Kidney (tissue), 14 donors: ENCODE measurements around the gene TPTE. TPM values are rescaled to one million over a fixed set of nuclear protein-coding genes. Genes with fewer than 3 reads are reported as not detected.
A peak's percentile ranks its signal among the peaks of the same experiment; 100 is the strongest.
"Not testable (repeated sequence)": the region's sequence is repeated elsewhere in the genome, so short reads cannot be mapped to it uniquely, and the experiment has no call there.

Experiments used
- DNase-seq, 5 donors: peaks; one replicate each; pipeline ENCODE4 v3.0.0-alpha.2; 2013 to 2020
- FAIRE-seq: peaks from 2 replicates; lab custom pipeline; 2012; peaks lifted over from hg19 to GRCh38; lab: Jason Lieb, UNC
- H3K27ac ChIP-seq, 2 donors: one replicate each; pipeline ENCODE4 v1.7.0; 2013; ENCODE audit warnings: low read depth in 2 of 2, low read length in 2 of 2, inconsistent platforms in 1 of 2
- H3K27me3 ChIP-seq: one replicate; pipeline ENCODE4 v1.7.1; 2013; ENCODE audit warnings: low read length, inconsistent platforms; ENCODE audit not compliant: control insufficient read depth, insufficient read depth
- H3K36me3 ChIP-seq, 3 donors: one replicate each; pipeline versions ENCODE4 v1.7.0 to v1.7.1; 2013; ENCODE audit warnings: low read length in 3 of 3, control low read depth in 1 of 3, inconsistent platforms in 1 of 3; ENCODE audit not compliant: insufficient read depth in 3 of 3, control insufficient read depth in 2 of 3
- H3K4me1 ChIP-seq, 3 donors: one replicate each; pipeline versions ENCODE4 v1.7.0 to v1.7.1; 2013; ENCODE audit warnings: low read length in 3 of 3, inconsistent platforms in 1 of 3, low read depth in 1 of 3; ENCODE audit not compliant: control insufficient read depth in 2 of 3, insufficient read depth in 2 of 3
- H3K4me3 ChIP-seq, 3 donors: one replicate each; pipeline versions ENCODE4 v1.7.0 to v1.8.1; 2013; ENCODE audit warnings: low read length in 3 of 3, control low read depth in 1 of 3, inconsistent platforms in 1 of 3
- H3K9ac ChIP-seq, 3 donors: one replicate each; pipeline versions ENCODE4 v1.7.0 to v1.7.1; 2013; ENCODE audit warnings: low read length in 3 of 3, control low read depth in 1 of 3, inconsistent platforms in 1 of 3
- H3K9me3 ChIP-seq, 3 donors: one replicate each; pipeline versions ENCODE4 v1.7.0 to v1.7.1; 2013; ENCODE audit warnings: low read length in 3 of 3, control low read depth in 1 of 3, inconsistent platforms in 1 of 3; ENCODE audit not compliant: control insufficient read depth in 2 of 3, insufficient read depth in 1 of 3
- intact Hi-C: fragments of 100-400 bp; cut with DNase I; formaldehyde crosslinking; loops from one replicate; pipeline ENCODE4 v1.11.1; 2022
- polyA plus RNA-seq: library from polyadenylated mRNA; stranded (reverse); fragments of 350-450 nt; fragmentation: Illumina TruSeq; extraction: RNeasy Lipid Tissue Mini Kit (QIAGEN cat#74804); gene quantifications from one replicate; pipeline ENCODE4 v1.2.3, GENCODE V29; 2014; ENCODE audit warnings: low read depth, low replicate concordance; ENCODE audit not compliant: insufficient read depth
- total RNA-seq: library from RNA; stranded (reverse); fragmentation: NEBNext Ultra II Directional; extraction: Animal tissue kit (Norgen Biotek cat#: 25700); gene quantifications from one replicate; pipeline ENCODE4 v1.2.1, GENCODE V29; 2021
- TF ChIP-seq, protein P1 (sequence below): IDR thresholded peaks from 3 replicates; pipeline ENCODE4 v1.5.1; 2012; ENCODE audit warnings: mild to moderate bottlenecking, moderate library complexity, borderline replicate concordance; ENCODE audit not compliant: insufficient read depth; ENCODE audit errors: extremely low read depth
- donor health status: control.
- donor health status: control.
- donor health status: control.
- donor health status: control.
- donor health status: control.
- donor health status: DM: yes; HTN: yes; CAD: no.
- donor health status: Normal renal cell carcinoma (clear cell type).

Gene TPTE
- total and polyA plus RNA-seq, 2 donors from 2014 or later: not detected

DNA sequence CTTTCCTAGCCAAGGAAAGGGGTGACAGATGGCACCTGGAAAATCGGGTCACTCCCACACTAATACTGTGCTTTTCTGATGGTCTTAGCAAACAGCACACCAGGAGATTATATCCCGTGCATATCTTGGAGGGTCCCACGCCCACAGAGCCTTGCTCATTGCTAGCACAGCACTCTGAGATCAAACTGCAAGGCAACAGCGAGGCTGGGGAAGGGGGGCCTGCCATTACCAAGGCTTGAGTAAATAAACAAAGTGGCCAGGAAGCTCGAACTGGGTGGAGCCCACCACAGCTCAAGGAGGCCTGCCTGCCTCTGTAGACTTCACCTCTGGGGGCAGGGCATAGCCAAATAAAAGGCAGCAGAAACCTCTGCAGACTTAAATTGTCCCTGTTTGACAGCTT lies 109.9 kb downstream of the TPTE start:
- H3K9ac ChIP-seq, H3K4me1 ChIP-seq, H3K27me3 ChIP-seq, FAIRE-seq, H3K36me3 ChIP-seq, intact Hi-C loops, H3K27ac ChIP-seq, H3K4me3 ChIP-seq, H3K9me3 ChIP-seq: not testable (repeated sequence)
- peak in 1 of 5 donors; percentile 52 for DNase-seq

DNA sequence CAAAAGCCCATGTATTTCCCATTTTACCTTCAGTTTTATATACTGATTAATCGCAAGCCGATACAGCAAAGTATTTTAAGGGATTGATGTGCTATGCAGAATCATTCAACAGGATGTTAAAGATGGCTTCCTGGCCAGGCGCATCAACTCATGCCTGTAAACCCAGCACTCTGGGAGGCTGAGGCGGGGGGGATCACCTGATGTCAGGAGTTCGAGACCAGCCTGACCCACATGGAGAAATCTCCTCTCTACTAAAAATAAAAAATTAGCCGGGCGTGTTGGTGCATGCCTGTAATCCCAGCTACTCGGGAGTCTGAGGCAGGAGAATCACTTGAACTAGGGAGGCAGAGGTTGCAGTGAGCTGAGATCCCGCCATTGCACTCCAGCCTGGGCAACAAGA lies 116.8 kb downstream of the TPTE start:
- H3K9ac ChIP-seq, H3K4me1 ChIP-seq, FAIRE-seq, H3K36me3 ChIP-seq, H3K4me3 ChIP-seq, H3K27me3 ChIP-seq, intact Hi-C loops, H3K27ac ChIP-seq: not testable (repeated sequence)
- peak in 1 of 5 donors; percentile 65 for DNase-seq
- H3K9me3 ChIP-seq: peaks cover 5 to 21% (median 5%) of the 10 kb centered on the region in 3 donors

DNA sequence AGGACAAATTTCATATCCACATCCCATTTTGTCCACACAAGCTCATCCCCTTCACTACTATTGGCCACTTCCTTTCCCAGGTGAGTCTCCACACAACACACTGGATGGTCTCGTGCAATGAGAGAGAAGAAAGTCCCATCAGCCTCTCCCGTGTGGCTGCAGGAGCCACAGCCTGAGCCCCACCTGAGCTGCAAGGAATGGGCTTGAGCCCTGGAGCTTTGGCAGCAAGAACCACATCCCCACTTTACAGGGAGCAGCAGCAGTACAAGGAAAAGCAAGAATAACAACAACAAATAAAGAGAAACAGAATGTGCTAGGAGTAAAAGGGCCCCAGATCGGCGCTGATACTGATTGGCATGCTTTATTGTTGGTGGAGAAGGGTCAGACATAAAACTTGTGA lies 117.7 kb downstream of the TPTE start:
- peaks cover 5 to 21% (median 5%) of the 10 kb centered on the region in 3 donors for H3K9me3 ChIP-seq
- DNase-seq: peak in 1 of 5 donors; percentile 41
- no peaks in the 10 kb centered on the region for H3K36me3 ChIP-seq
- no peak overlapping the region for H3K27ac ChIP-seq
- no peak overlapping the region for H3K9ac ChIP-seq
- TF ChIP-seq, protein P1, sequence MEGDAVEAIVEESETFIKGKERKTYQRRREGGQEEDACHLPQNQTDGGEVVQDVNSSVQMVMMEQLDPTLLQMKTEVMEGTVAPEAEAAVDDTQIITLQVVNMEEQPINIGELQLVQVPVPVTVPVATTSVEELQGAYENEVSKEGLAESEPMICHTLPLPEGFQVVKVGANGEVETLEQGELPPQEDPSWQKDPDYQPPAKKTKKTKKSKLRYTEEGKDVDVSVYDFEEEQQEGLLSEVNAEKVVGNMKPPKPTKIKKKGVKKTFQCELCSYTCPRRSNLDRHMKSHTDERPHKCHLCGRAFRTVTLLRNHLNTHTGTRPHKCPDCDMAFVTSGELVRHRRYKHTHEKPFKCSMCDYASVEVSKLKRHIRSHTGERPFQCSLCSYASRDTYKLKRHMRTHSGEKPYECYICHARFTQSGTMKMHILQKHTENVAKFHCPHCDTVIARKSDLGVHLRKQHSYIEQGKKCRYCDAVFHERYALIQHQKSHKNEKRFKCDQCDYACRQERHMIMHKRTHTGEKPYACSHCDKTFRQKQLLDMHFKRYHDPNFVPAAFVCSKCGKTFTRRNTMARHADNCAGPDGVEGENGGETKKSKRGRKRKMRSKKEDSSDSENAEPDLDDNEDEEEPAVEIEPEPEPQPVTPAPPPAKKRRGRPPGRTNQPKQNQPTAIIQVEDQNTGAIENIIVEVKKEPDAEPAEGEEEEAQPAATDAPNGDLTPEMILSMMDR: no peak
- no peak for FAIRE-seq
- H3K4me3 ChIP-seq: no peak overlapping the region
- H3K27me3 ChIP-seq: no peaks in the 10 kb centered on the region
- H3K4me1 ChIP-seq: no peaks in the 10 kb centered on the region
- intact Hi-C loops: no loop called here

DNA sequence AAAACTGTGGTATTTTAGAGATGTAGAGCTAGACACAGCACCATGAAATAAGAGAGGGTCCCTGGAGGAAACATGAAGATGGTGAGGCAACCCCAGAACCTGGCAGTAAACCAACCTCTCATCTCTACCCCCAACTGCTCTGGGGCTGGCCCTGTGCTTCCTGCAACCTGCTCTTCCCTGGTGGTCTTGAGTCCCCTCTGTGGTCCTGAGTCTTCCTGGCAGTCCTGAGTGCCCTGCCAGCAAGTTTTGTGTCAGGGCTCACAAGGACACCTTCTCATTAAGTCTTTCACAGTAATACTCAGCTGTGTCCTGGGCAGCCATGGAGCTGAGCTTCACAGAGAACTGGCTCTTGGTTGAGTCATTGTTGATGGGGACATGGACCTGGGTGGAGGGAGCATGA lies 118.4 kb downstream of the TPTE start:
- H3K9ac ChIP-seq, H3K27me3 ChIP-seq, H3K27ac ChIP-seq, intact Hi-C loops, H3K4me1 ChIP-seq, H3K4me3 ChIP-seq, H3K36me3 ChIP-seq, FAIRE-seq: not testable (repeated sequence)
- peak in 1 of 5 donors; percentile 46 for DNase-seq
- H3K9me3 ChIP-seq: peaks cover 5 to 21% (median 5%) of the 10 kb centered on the region in 3 donors

DNA sequence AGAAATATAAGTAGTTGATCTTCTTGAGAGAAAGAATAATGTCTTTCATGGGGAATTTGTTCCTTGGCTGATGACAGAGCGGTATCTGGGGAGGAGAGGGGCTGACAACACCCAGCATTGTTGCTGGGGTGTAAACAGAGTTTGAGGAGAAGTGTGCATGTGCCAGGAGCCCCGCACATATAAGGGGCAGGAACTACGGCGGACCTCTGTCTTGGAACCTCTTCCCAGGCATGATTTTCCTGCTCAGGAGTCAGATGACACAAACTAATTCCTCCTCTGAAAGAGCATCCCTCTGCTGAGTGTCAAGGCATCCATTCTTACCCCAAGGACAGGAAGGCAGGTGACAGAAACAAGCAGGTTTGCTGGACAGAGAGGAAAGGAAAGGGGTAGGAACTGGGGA lies 119.1 kb downstream of the TPTE start:
- Histone ChIP-seq H3K4me1 (no peaks in the 10 kb centered on the region), H3K9ac (no peak overlapping the region), H3K36me3 (no peaks in the 10 kb centered on the region), H3K27ac (no peak overlapping the region), H3K9me3 (peaks cover 5 to 21% (median 5%) of the 10 kb centered on the region in 3 donors), H3K4me3 (no peak overlapping the region), H3K27me3 (no peaks in the 10 kb centered on the region)
- intact Hi-C loops: no loop called here
- no peak for FAIRE-seq
- TF ChIP-seq, protein P1: no peak
- peak in 1 of 5 donors; percentile 53 for DNase-seq
